GM21423 (cell line): Measurements from ENCODE around the gene ZNF581.

Source experiments
- ATAC-seq: cut with Tn5 transposase; IDR thresholded peaks from one replicate; pipeline ENCODE4 v1.9.1; 2021; ENCODE audit warnings: mild to moderate bottlenecking, moderate library complexity; ENCODE audit not compliant: unreplicated experiment

ZNF581 gene

DNA sequence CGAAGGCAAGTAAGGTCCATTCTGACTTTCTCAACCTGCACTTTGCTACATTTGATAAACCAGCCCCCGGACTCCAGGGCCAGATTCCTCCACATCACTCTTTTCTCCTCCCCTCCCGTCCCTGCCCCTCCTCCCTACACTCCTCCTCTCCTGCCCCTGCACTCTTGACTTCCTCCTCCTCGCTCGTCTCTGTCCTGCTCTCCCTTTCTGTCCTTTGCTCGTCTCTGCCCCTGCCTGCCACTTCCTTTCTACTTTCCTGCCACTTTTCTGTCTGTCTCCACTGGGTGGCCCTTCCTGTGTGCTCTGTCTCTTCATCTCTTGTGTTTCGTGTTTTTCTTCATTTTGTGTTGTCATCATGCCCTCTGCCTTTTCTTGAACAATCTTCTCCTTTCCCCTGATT lies 18.4 kb downstream of the ZNF581 start:
- ATAC-seq, result no peak

- ATAC-seq, result no peak
Measured at GRCh38 chr19:55663846-55664536, 20.5 kb downstream of the ZNF581 start.

- ATAC-seq, result no peak
Measured at GRCh38 chr19:55666343-55667005, 23.0 kb downstream of the ZNF581 start.

- ATAC-seq, result no peak
Measured at GRCh38 chr19:55667006-55667381, 23.5 kb downstream of the ZNF581 start.

GRCh38 chr19:55667511-55667910 lies 24.1 kb downstream of the ZNF581 start:
- no peak for ATAC-seq

DNA sequence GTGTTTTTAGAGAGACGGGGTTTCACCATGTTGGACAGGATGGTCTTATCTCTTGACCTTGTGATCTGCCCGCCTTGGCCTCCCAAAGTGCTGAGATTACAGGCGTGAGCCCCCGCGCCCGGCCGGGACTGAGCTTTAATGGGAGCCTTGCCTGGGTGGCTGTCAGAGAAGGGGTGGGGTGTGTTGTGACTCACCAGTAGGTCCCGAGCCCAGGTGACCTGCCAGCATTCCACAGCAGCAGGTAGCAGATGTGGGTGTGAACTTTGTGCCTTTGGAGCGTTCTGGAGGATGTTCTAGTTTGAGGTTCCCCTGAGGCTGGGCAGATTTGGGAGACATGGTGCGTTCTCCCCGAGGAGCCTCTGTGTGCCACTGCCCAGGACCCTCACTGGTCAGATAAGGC lies 24.5 kb downstream of the ZNF581 start:
- ATAC-seq, result no peak

DNA sequence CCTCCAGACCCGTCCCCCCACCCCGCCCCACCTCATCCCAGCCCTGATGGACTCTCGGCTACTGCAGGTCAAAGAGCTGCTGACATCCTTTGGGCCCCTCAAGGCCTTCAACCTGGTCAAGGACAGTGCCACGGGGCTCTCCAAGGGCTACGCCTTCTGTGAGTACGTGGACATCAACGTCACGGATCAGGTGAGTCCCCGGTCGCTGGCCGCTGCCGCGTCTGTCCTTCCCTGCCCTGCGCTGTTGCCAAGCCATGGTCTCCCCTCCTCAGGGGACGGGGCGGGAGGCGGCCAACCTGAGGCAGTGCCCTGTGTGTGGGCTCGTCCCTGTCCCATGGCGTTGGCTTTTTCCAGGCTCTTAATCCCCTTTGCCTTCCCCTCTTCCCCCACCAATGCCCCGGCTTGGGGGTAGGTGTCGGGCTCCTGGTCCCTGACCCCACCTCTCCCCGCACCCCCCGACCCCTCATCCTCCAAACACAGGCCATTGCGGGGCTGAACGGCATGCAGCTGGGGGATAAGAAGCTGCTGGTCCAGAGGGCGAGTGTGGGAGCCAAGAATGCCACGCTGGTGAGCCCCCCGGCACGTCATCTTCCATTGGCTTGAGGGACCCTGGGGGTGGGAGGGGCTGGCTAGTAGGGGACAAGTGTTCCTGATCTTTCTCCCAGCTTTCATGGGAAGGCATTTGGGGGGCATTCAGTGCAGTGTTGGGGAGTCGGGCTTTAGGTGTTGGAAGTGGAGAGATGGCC lies 25.3 kb downstream of the ZNF581 start:
- ATAC-seq, result no peak

DNA sequence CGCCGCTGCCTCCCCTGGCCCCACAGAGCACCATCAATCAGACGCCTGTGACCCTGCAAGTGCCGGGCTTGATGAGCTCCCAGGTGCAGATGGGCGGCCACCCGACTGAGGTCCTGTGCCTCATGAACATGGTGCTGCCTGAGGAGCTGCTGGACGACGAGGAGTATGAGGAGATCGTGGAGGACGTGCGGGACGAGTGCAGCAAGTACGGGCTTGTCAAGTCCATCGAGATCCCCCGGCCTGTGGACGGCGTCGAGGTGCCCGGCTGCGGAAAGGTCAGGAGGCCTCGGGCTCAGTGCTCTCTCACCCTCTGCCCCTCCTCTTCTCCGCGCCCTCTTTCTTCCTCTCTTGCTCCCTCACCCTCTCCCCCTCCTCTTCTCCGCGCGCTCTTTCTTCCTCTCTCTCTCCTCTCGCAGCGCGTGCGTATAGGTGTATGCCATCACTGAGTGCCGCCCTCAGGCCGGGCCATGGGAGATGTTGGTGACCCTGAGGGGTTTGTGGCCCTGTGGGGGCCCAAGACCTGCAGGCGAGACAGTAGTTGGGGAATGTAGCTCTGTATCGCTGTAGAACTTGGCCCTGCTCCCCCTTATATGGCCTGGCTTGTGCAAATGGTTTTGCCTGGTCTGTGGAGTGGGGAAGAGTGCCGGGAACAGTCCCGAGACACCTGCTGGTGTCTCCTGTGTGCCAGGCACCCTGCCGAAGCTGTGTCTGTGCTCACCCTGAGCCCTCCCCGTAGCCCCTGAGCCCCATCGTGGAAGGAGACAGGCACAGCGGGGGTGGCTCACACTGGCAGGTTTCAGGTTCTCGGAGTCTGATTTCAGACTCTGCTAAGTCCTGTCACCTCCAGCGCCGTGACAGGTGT lies 26.2 kb downstream of the ZNF581 start:
- no peak for ATAC-seq

DNA sequence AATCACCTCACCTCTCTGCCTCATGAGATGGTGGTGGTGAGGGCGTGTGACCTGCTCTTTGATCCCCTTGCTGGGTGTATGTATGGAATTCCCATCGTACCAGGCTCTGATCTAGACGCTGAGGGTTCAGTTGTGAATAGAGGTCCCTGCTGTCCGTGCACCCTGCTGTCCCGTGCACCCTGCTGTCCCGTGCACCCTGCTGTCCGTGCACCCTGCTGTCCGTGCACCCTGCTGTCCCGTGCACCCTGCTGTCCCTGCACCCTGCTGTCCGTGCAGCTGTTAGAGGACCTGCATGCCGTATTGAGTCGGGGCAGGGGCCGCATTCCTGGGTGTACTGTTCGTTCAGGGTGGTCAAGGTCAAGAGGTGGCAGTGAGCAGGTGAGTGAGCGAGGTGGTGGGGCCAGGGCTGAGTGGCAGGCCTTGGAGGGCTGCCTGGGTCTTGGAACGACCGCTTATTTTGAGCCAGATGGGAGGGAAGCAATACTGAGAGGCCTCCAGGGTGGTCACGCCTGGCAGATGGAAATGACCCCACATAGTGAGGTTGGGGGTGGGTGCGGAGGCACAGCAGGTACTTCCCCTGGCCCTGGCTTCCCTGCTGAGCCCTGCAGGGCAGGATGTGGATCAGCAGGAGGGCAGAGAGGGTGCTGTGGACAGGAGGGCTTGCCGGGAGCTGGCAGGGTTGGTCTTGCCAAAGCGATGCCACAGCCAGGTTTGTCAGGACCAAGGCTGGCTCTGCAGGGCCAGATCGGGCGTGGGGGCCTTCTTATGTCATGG lies 27.0 kb downstream of the ZNF581 start:
- ATAC-seq, result no peak

DNA sequence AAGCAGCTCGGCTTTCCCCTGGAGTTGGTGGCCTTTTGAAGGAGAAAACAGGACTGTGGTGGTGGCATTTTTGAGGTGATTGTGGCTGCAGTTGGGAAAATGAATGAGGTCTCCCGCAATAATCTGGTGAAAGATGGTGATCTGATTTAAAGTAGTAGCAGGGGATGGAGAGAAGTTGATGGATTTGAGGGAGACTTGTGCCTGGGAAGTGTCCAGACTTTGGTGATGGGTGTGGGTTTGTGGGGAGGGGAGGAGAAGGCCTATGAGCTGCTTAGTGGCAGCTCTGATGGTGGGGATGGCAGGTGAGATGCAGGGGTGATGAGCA lies 27.6 kb downstream of the ZNF581 start:
- no peak for ATAC-seq

DNA sequence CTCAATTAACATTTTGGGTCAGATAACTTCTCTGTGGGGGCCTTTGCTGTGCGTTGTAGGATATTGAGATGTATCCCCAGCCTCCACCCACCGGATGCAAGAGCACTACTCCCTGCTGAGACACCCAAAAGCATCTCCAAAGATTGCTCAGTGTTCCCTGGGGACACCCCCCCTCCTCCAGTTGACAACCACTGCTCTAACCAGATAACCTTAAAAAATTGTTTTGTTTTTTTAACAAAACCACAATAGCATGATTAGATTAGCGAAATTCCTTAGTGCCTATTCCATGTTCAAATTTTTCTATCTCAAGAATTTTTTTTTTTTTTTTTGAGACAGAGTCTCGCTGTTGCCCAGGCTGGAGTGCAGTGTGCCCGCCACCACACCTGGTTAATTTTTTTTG lies 29.0 kb downstream of the ZNF581 start:
- ATAC-seq, result no peak

DNA sequence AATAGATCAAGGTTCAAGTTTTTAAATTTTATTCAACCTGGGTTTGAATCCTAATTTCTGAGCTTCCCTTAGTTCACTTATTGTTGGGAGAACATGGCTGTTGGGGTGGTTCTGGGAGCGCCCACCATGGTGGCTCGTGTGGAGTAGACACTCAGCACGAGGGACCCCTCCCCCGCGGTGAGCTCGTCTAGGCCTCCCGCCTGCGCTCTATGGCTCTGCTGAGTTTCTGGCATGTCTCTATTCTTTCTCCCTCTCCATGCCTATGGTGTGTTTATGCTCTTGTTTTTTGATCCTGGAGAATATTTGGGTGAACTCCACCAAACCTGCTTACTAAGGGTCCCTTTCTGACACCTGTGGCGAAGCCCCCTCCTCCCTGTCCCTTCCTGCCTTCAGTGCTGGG lies 30.0 kb downstream of the ZNF581 start:
- no peak for ATAC-seq

GRCh38 chr19:55673889-55674288 lies 30.4 kb downstream of the ZNF581 start:
- ATAC-seq, result no peak

- ATAC-seq, result no peak
Measured at GRCh38 chr19:55674459-55674840, 31.0 kb downstream of the ZNF581 start.

DNA sequence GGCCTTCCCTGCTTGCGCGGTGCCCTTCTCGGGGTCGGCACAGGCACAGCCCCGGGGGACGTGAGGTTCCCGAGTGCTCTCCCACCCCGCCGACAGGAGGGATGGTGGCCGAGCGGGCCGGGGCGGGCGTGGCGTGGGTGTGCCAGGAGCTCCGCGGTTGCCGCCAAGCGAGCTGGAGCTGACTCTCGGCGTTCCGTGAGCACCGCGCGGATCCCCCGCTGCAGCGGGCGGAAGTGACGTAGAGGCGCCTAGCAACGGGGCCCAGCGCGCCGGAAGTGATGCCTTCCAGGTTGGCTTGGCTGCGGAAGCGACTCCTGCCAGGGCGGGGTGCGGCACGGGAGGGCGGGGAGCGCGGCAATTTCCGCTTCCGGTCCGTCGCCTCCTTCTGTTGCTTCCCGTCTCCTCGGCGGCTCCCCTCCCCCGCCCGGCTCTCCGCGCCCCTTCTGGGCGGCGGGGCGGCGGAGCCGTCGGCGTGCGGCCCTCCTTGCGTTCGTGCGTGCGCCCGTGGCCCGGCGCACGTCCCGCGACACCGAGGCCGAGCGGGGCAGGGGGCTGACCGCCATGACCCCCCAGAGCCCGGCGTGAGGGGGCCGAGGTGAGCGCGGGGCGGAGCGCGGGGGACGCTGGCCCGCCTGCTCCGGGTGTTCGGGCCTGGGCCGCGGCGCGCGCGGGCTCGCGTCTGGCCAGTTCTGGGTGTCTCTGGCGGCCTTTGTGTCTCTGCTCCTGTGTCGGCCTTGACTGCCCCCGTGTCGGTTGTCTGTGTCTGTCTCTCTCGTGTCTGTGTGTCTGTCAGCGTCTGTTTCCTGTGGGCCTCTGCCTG lies 31.6 kb downstream of the ZNF581 start, which contains the start of gene EPN1:
Gene EPN1 (plus strand): TSS at position 386 of the 820 bp plus-strand sequence. CDS start 3,402 bp downstream, outside the sequence.
- ATAC-seq, result peak; percentile 62

GRCh38 chr19:55675661-55676354 lies 32.4 kb downstream of the ZNF581 start:
- no peak for ATAC-seq

- ATAC-seq, result no peak
Measured at GRCh38 chr19:55676383-55676782, 32.9 kb downstream of the ZNF581 start.

DNA sequence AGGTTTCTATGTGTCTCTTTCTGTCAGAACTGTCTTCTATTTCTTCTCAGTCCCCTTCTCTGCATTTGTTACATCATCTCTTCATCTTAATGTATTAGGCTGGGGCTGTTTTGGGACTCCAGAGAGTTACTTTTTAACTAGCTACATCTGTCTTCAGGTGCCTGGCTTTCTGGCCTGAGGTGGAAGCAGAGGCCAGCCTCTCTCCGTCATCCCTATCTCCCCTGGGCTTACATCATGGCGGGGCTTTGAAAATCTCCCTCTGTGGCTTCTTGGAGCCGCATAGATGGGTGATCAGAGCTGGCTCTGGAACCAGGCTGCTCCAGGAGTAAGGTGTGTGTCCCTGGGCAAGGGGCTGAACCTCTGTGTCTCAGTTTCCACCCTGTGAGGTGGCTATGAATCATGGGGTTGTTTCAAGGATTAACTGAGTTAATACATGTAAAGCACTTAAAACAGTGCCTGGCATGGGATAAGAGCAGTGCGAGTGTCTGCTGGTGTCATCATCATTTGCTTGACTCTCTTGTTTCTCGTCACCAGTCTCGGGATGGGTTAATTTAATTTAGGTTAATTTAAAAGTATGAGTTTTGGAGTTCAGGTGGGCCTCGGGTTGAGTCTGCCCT lies 33.5 kb downstream of the ZNF581 start:
- ATAC-seq, result no peak
